ENCODE results near the gene CTSA. TPM values are rescaled to one million over a fixed set of nuclear protein-coding genes. Genes with fewer than 3 reads are reported as not detected.

The CTSA gene
- total and polyA plus RNA-seq, 4 experiments from 2014 or later, result 102 to 165 (median 123) TPM

GRCh38 chr20:45911486-45912343 is 20.6 kb downstream of the CTSA start, which contains the start of gene PLTP:
PLTP (minus strand) TSS chr20:45912155; CDS start chr20:45911452, 703 bp downstream.
- ChIA-PET CTCF (ENCODE audit: partially characterized antibody) (interaction anchor here (1.0 to 2.8 kb wide), 2 partner anchors 22 to 58 kb away, joined by 3 to 10 read pairs; partner anchors contain the start of genes CTSA and NEURL2), POLR2A (ENCODE audit: partially characterized antibody) (interaction anchor here (0.5 to 3.7 kb wide), 4 partner anchors 19 to 1393 kb away, joined by 3 to 15 read pairs (median 7); partner anchors contain the start of genes CTSA, NEURL2 and PCIF1)
- Histone ChIP-seq H3K4me1 (ENCODE audit: insufficient read depth, low read length) (peaks cover 18% of the 10 kb centered on the region), H3K36me3 (ENCODE audit: insufficient read depth, low read length) (no peaks in the 10 kb centered on the region), H3K27ac (ENCODE audit: low read depth, low read length) (peak within 1 kb of the TSS; percentile 1), H3K4me3 (ENCODE audit: low read length in 2 of 2) (peak within 1 kb of the TSS; percentile 49 to 76), H3K9me3 (ENCODE audit: control insufficient read depth in 1 of 2, low read length in 2 of 2) (no peaks in the 10 kb centered on the region), H3K27me3 (ENCODE audit: insufficient read depth, low read length) (peaks cover 14% of the 10 kb centered on the region)
- Mint-ChIP-seq H3K36me3 (no peaks in the 10 kb centered on the region), H3K27ac (peak within 1 kb of the TSS; percentile 3 to 88 (median 61)), H3K4me1 (peaks cover 7 to 19% (median 13%) of the 10 kb centered on the region in 4 donors), H3K27me3 (peaks cover 11 to 13% of the 10 kb centered on the region in 2 donors), H3K9me3 (no peaks in the 10 kb centered on the region), H3K4me3 (peak within 1 kb of the TSS; percentile 72 to 89 (median 86))
- DNase-seq, result peak; percentile 30 to 51 (median 31)
- intact Hi-C loops (cut with micrococcal nuclease), result no loop called here

- Histone ChIP-seq H3K4me1 (ENCODE audit: insufficient read depth, low read length) (peaks cover 18% of the 10 kb centered on the region), H3K27ac (ENCODE audit: low read depth, low read length) (no peak overlapping the region), H3K9me3 (ENCODE audit: control insufficient read depth in 1 of 2, low read length in 2 of 2) (no peaks in the 10 kb centered on the region), H3K36me3 (ENCODE audit: insufficient read depth, low read length) (no peaks in the 10 kb centered on the region), H3K4me3 (ENCODE audit: low read length in 2 of 2) (no peak overlapping the region), H3K27me3 (ENCODE audit: insufficient read depth, low read length) (peaks cover 14% of the 10 kb centered on the region)
- no peak for DNase-seq
- Mint-ChIP-seq H3K9me3 (no peaks in the 10 kb centered on the region), H3K4me1 (peaks cover 7 to 19% (median 13%) of the 10 kb centered on the region in 4 donors), H3K36me3 (no peaks in the 10 kb centered on the region), H3K27ac (no peak overlapping the region), H3K27me3 (peaks cover 11 to 13% of the 10 kb centered on the region in 2 donors), H3K4me3 (peak overlapping the region in 7 of 8 donors; percentile 17 to 85 (median 63))
- intact Hi-C loops (cut with micrococcal nuclease), result no loop called here
- ChIA-PET POLR2A (ENCODE audit: partially characterized antibody) (interaction anchor here (3.7 kb wide), 1 partner anchor 22 kb away, joined by 15 read pairs; the partner anchor contains the start of gene PCIF1), CTCF (ENCODE audit: partially characterized antibody) (interaction anchor here (1.0 kb wide), 1 partner anchor 57 kb away, joined by 3 read pairs; no protein-coding TSS in a partner anchor)
These were observed 21.2 kb downstream of the CTSA start for GRCh38 chr20:45912344-45912682.

GRCh38 chr20:45913116-45913515 is 22.0 kb downstream of the CTSA start:
- Histone ChIP-seq H3K27me3 (ENCODE audit: insufficient read depth, low read length) (peaks cover 14% of the 10 kb centered on the region), H3K36me3 (ENCODE audit: insufficient read depth, low read length) (no peaks in the 10 kb centered on the region), H3K9me3 (ENCODE audit: control insufficient read depth in 1 of 2, low read length in 2 of 2) (no peaks in the 10 kb centered on the region), H3K4me1 (ENCODE audit: insufficient read depth, low read length) (peaks cover 18% of the 10 kb centered on the region), H3K27ac (ENCODE audit: low read depth, low read length) (no peak overlapping the region), H3K4me3 (ENCODE audit: low read length in 2 of 2) (no peak overlapping the region)
- ChIA-PET POLR2A (ENCODE audit: partially characterized antibody) (no interaction called here), CTCF (ENCODE audit: partially characterized antibody) (no interaction called here)
- no peak for DNase-seq
- H3K27me3 Mint-ChIP-seq, result peaks cover 14 to 17% of the 10 kb centered on the region in 2 donors
- no peak overlapping the region for H3K27ac Mint-ChIP-seq
- intact Hi-C loops (cut with micrococcal nuclease), result no loop called here
- H3K9me3 Mint-ChIP-seq, result no peaks in the 10 kb centered on the region
- H3K4me3 Mint-ChIP-seq, result peak overlapping the region in 1 of 8 donors; percentile 64
- peaks cover 7 to 19% (median 13%) of the 10 kb centered on the region in 4 donors for H3K4me1 Mint-ChIP-seq
- H3K36me3 Mint-ChIP-seq, result no peaks in the 10 kb centered on the region

- peaks cover 26 to 31% of the 10 kb centered on the region in 2 donors for H3K27me3 Mint-ChIP-seq
- intact Hi-C loops (cut with micrococcal nuclease), result no loop called here
- H3K4me1 Mint-ChIP-seq, result peaks cover 0 to 2% (median 0%) of the 10 kb centered on the region in 4 donors
- Histone ChIP-seq H3K4me3 (ENCODE audit: low read length in 2 of 2) (no peak overlapping the region), H3K36me3 (ENCODE audit: insufficient read depth, low read length) (no peaks in the 10 kb centered on the region), H3K9me3 (ENCODE audit: control insufficient read depth in 1 of 2, low read length in 2 of 2) (no peaks in the 10 kb centered on the region), H3K27me3 (ENCODE audit: insufficient read depth, low read length) (peaks cover 16% of the 10 kb centered on the region), H3K27ac (ENCODE audit: low read depth, low read length) (no peak overlapping the region), H3K4me1 (ENCODE audit: insufficient read depth, low read length) (no peaks in the 10 kb centered on the region)
- H3K9me3 Mint-ChIP-seq, result no peaks in the 10 kb centered on the region
- no peaks in the 10 kb centered on the region for H3K36me3 Mint-ChIP-seq
- no peak overlapping the region for H3K4me3 Mint-ChIP-seq
- no peak for DNase-seq
- POLR2A ChIA-PET (ENCODE audit: partially characterized antibody), result no interaction called here
- H3K27ac Mint-ChIP-seq, result no peak overlapping the region
- CTCF ChIA-PET (ENCODE audit: partially characterized antibody), result interaction anchor here (1.3 kb wide), 1 partner anchor 27 kb away, joined by 3 read pairs; no protein-coding TSS in a partner anchor
These were observed 26.6 kb downstream of the CTSA start for GRCh38 chr20:45917790-45918141.

GRCh38 chr20:45918182-45918737 is 27.1 kb downstream of the CTSA start:
- POLR2A ChIA-PET (ENCODE audit: partially characterized antibody), result interaction anchor here (1.0 kb wide), 1 partner anchor 31 kb away, joined by 4 read pairs; no protein-coding TSS in a partner anchor

GRCh38 chr20:45918779-45919537 is 27.8 kb downstream of the CTSA start:
- Histone ChIP-seq H3K27ac (ENCODE audit: low read depth, low read length) (no peak overlapping the region), H3K9me3 (ENCODE audit: control insufficient read depth in 1 of 2, low read length in 2 of 2) (no peaks in the 10 kb centered on the region), H3K4me3 (ENCODE audit: low read length in 2 of 2) (no peak overlapping the region), H3K4me1 (ENCODE audit: insufficient read depth, low read length) (no peaks in the 10 kb centered on the region), H3K36me3 (ENCODE audit: insufficient read depth, low read length) (no peaks in the 10 kb centered on the region), H3K27me3 (ENCODE audit: insufficient read depth, low read length) (peaks cover 16% of the 10 kb centered on the region)
- H3K27ac Mint-ChIP-seq, result peak overlapping the region in 1 of 7 donors; percentile 70
- no peaks in the 10 kb centered on the region for H3K36me3 Mint-ChIP-seq
- ChIA-PET CTCF (ENCODE audit: partially characterized antibody) (interaction anchor here (1.2 kb wide), 1 partner anchor 120 kb away, joined by 4 read pairs; no protein-coding TSS in a partner anchor), POLR2A (ENCODE audit: partially characterized antibody) (interaction anchor here (1.0 kb wide), 2 partner anchors 15 to 31 kb away, joined by 4 read pairs; partner anchors contain the start of gene PCIF1)
- DNase-seq, result no peak
- H3K4me3 Mint-ChIP-seq, result no peak overlapping the region
- no peaks in the 10 kb centered on the region for H3K9me3 Mint-ChIP-seq
- H3K27me3 Mint-ChIP-seq, result peaks cover 24 to 31% of the 10 kb centered on the region in 2 donors
- H3K4me1 Mint-ChIP-seq, result peaks cover 0 to 2% (median 0%) of the 10 kb centered on the region in 4 donors
- intact Hi-C loops (cut with micrococcal nuclease), result no loop called here

More at GRCh38 chr20:45918182-45918737, 27.1 kb downstream of the CTSA start:
- CTCF ChIA-PET (ENCODE audit: partially characterized antibody), result interaction anchor here (1.2 to 1.3 kb wide), 2 partner anchors 28 to 119 kb away, joined by 3 to 4 read pairs; no protein-coding TSS in a partner anchor
- no peak overlapping the region for H3K4me3 ChIP-seq (ENCODE audit: low read length in 2 of 2)
- no peaks in the 10 kb centered on the region for H3K4me1 ChIP-seq (ENCODE audit: insufficient read depth, low read length)
- Mint-ChIP-seq H3K36me3 (no peaks in the 10 kb centered on the region), H3K4me1 (peaks cover 0 to 2% (median 0%) of the 10 kb centered on the region in 4 donors), H3K9me3 (no peaks in the 10 kb centered on the region), H3K4me3 (no peak overlapping the region), H3K27ac (no peak overlapping the region), H3K27me3 (peaks cover 24 to 31% of the 10 kb centered on the region in 2 donors)
- H3K27ac ChIP-seq (ENCODE audit: low read depth, low read length), result no peak overlapping the region
- no peak for DNase-seq
- H3K27me3 ChIP-seq (ENCODE audit: insufficient read depth, low read length), result peaks cover 16% of the 10 kb centered on the region
- H3K36me3 ChIP-seq (ENCODE audit: insufficient read depth, low read length), result no peaks in the 10 kb centered on the region
- no peaks in the 10 kb centered on the region for H3K9me3 ChIP-seq (ENCODE audit: control insufficient read depth in 1 of 2, low read length in 2 of 2)
- intact Hi-C loops (cut with micrococcal nuclease), result no loop called here
